ENCODE measurements around the gene ZNF296. TPM values are rescaled to one million over a fixed set of nuclear protein-coding genes. Genes with fewer than 3 reads are reported as not detected.

The ZNF296 gene
- polyA plus RNA-seq, 1 donor from 2014 or later = 1.4 TPM

- H3K27me3 ChIP-seq (ENCODE audit: insufficient read depth, low read depth, low read length) = no peaks in the 10 kb centered on the region
Observed at GRCh38 chr19:45025264-45025663, 51.0 kb downstream of the ZNF296 start.

DNA sequence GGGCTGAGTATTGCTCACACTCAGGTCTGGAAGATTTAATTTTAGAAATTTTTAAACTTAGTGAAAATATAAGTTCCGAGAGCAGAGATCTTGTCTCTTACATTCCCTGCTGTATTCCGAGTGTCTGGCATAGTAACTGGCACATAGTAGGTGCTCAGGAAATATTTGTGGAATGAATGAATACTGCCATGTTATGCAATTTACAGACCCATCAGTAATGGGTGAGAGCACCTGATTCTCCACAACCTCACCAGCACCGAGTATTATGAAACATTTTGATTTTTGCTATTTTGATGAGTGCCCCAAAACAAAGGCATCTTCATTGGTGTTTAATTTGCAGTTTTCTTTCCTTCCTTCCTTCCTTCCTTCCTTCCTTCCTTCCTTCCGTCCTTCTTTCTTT is 53.2 kb downstream of the ZNF296 start:
- H3K27me3 ChIP-seq (ENCODE audit: insufficient read depth, low read depth, low read length) = no peaks in the 10 kb centered on the region
- TF ChIP-seq EP300 (conservative IDR thresholded peaks at IDR 0.05; ENCODE audit: poor library complexity, severe bottlenecking) (no peak), EZH2 (IDR thresholded peaks at IDR 0.05; ENCODE audit: borderline replicate concordance, insufficient read depth, low read length, poor library complexity, severe bottlenecking) (no peak), RAD21 (conservative IDR thresholded peaks at IDR 0.05) (no peak), POLR2AphosphoS5 (IDR thresholded peaks at IDR 0.05) (no peak), MXI1 (conservative IDR thresholded peaks at IDR 0.05; ENCODE audit: poor library complexity, severe bottlenecking) (no peak), SMC3 (conservative IDR thresholded peaks at IDR 0.05; ENCODE audit: poor library complexity) (no peak), TAF1 (IDR thresholded peaks at IDR 0.05; ENCODE audit: low read depth) (no peak)
- TF ChIP-seq, protein P1, sequence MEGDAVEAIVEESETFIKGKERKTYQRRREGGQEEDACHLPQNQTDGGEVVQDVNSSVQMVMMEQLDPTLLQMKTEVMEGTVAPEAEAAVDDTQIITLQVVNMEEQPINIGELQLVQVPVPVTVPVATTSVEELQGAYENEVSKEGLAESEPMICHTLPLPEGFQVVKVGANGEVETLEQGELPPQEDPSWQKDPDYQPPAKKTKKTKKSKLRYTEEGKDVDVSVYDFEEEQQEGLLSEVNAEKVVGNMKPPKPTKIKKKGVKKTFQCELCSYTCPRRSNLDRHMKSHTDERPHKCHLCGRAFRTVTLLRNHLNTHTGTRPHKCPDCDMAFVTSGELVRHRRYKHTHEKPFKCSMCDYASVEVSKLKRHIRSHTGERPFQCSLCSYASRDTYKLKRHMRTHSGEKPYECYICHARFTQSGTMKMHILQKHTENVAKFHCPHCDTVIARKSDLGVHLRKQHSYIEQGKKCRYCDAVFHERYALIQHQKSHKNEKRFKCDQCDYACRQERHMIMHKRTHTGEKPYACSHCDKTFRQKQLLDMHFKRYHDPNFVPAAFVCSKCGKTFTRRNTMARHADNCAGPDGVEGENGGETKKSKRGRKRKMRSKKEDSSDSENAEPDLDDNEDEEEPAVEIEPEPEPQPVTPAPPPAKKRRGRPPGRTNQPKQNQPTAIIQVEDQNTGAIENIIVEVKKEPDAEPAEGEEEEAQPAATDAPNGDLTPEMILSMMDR (IDR thresholded peaks at IDR 0.05; ENCODE audit: poor library complexity, severe bottlenecking) = no peak
- TF ChIP-seq, protein P2, sequence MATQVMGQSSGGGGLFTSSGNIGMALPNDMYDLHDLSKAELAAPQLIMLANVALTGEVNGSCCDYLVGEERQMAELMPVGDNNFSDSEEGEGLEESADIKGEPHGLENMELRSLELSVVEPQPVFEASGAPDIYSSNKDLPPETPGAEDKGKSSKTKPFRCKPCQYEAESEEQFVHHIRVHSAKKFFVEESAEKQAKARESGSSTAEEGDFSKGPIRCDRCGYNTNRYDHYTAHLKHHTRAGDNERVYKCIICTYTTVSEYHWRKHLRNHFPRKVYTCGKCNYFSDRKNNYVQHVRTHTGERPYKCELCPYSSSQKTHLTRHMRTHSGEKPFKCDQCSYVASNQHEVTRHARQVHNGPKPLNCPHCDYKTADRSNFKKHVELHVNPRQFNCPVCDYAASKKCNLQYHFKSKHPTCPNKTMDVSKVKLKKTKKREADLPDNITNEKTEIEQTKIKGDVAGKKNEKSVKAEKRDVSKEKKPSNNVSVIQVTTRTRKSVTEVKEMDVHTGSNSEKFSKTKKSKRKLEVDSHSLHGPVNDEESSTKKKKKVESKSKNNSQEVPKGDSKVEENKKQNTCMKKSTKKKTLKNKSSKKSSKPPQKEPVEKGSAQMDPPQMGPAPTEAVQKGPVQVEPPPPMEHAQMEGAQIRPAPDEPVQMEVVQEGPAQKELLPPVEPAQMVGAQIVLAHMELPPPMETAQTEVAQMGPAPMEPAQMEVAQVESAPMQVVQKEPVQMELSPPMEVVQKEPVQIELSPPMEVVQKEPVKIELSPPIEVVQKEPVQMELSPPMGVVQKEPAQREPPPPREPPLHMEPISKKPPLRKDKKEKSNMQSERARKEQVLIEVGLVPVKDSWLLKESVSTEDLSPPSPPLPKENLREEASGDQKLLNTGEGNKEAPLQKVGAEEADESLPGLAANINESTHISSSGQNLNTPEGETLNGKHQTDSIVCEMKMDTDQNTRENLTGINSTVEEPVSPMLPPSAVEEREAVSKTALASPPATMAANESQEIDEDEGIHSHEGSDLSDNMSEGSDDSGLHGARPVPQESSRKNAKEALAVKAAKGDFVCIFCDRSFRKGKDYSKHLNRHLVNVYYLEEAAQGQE (IDR thresholded peaks at IDR 0.05; ENCODE audit: borderline replicate concordance) = no peak
- no peaks in the 10 kb centered on the region for H3K36me3 ChIP-seq (ENCODE audit: insufficient read depth, low read length)
- H3K4me3 ChIP-seq (ENCODE audit: low read length) = no peak overlapping the region
- H3K79me2 ChIP-seq (replicated peaks; ENCODE audit: insufficient read depth, low read length) = no peaks in the 10 kb centered on the region
- H3K9me3 ChIP-seq (ENCODE audit: low read length) = no peaks in the 10 kb centered on the region
- H2AFZ ChIP-seq (ENCODE audit: low read depth, low read length) = no peak overlapping the region
- no peaks in the 10 kb centered on the region for H3F3A ChIP-seq (ENCODE audit: insufficient read depth, low read length, poor library complexity, severe bottlenecking)
- H4K20me1 ChIP-seq (ENCODE audit: insufficient read depth) = no peaks in the 10 kb centered on the region
- no peak overlapping the region for H3K27ac ChIP-seq (ENCODE audit: low read length)
- no peaks in the 10 kb centered on the region for H3K9me2 ChIP-seq (ENCODE audit: insufficient read depth, low read length)
- H3K4me2 ChIP-seq (ENCODE audit: low read length) = no peak overlapping the region
- no peak overlapping the region for H3K9ac ChIP-seq (ENCODE audit: low read length)

More at GRCh38 chr19:45025264-45025663, 51.0 kb downstream of the ZNF296 start:
- H4K20me1 ChIP-seq (ENCODE audit: insufficient read depth) = no peaks in the 10 kb centered on the region
- H3K27ac ChIP-seq (ENCODE audit: low read length) = no peak overlapping the region
- H3K4me2 ChIP-seq (ENCODE audit: low read length) = no peak overlapping the region
- no peaks in the 10 kb centered on the region for H3K79me2 ChIP-seq (replicated peaks; ENCODE audit: insufficient read depth, low read length)
- H3F3A ChIP-seq (ENCODE audit: insufficient read depth, low read length, poor library complexity, severe bottlenecking) = no peaks in the 10 kb centered on the region
- no peak overlapping the region for H3K4me3 ChIP-seq (ENCODE audit: low read length)
- no peak overlapping the region for H2AFZ ChIP-seq (ENCODE audit: low read depth, low read length)
- no peak overlapping the region for H3K9ac ChIP-seq (ENCODE audit: low read length)
- no peaks in the 10 kb centered on the region for H3K36me3 ChIP-seq (ENCODE audit: insufficient read depth, low read length)
- H3K9me3 ChIP-seq (ENCODE audit: low read length) = no peaks in the 10 kb centered on the region
- H3K9me2 ChIP-seq (ENCODE audit: insufficient read depth, low read length) = no peaks in the 10 kb centered on the region
- no peak for TF ChIP-seq SMC3 (conservative IDR thresholded peaks at IDR 0.05; ENCODE audit: poor library complexity)
- no peak for TF ChIP-seq POLR2AphosphoS5 (IDR thresholded peaks at IDR 0.05)
- TF ChIP-seq RAD21 (conservative IDR thresholded peaks at IDR 0.05) = no peak
- TF ChIP-seq EP300 (conservative IDR thresholded peaks at IDR 0.05; ENCODE audit: poor library complexity, severe bottlenecking) = no peak
- TF ChIP-seq TAF1 (IDR thresholded peaks at IDR 0.05; ENCODE audit: low read depth) = no peak
- TF ChIP-seq, protein P1 (IDR thresholded peaks at IDR 0.05; ENCODE audit: poor library complexity, severe bottlenecking) = no peak
- no peak for TF ChIP-seq EZH2 (IDR thresholded peaks at IDR 0.05; ENCODE audit: borderline replicate concordance, insufficient read depth, low read length, poor library complexity, severe bottlenecking)
- TF ChIP-seq, protein P2 (IDR thresholded peaks at IDR 0.05; ENCODE audit: borderline replicate concordance) = no peak
- no peak for TF ChIP-seq MXI1 (conservative IDR thresholded peaks at IDR 0.05; ENCODE audit: poor library complexity, severe bottlenecking)

Data from neural cell (in vitro differentiated cells).